GM18499 (cell line): Measurements from ENCODE around the gene MTREX.

Experiments used
- ATAC-seq: cut with Tn5 transposase; IDR thresholded peaks from one replicate; pipeline ENCODE4 v1.9.1; 2021; ENCODE audit warnings: moderate number of reproducible peaks; ENCODE audit not compliant: insufficient read depth, unreplicated experiment

The MTREX gene

DNA sequence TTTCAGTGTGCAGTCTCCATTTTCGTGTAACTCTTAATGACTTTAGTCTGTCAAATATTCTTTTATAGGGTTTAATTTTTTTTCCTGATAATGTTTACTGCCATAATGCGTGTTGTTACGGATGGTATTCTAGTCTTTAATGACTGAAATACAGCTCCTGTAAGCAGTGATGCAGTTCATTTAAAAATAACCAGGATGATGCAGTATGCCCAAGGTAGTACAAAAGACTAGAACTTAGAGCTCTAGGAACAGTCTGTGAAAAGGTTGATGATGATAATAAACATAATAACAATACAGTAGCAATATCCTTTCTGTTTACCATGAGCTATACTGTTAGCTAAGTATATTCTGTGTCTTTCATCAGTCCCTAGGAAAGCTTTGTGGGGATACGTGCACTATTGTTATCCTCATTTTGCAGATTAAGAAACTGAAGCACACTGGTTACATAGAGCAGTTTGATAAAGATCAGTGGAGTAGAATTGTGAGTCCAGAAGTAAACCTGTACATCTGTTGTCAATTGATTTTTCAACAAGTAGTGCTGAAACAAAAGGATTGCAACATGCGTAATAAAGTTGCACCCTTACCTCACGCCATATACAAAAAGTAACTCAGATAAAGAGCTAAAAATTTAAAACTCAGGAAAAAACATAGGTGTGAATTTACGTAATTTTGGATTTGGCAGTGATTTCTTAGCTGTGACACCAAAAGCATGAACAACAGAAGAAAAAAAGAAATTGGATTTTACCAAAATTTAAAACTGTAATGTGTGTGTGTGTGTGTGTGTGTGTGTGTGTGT lies 64.5 kb downstream of the MTREX start:
- no peak for ATAC-seq

- no peak for ATAC-seq
These were observed 70.0 kb downstream of the MTREX start for GRCh38 chr5:55377810-55378209.

DNA sequence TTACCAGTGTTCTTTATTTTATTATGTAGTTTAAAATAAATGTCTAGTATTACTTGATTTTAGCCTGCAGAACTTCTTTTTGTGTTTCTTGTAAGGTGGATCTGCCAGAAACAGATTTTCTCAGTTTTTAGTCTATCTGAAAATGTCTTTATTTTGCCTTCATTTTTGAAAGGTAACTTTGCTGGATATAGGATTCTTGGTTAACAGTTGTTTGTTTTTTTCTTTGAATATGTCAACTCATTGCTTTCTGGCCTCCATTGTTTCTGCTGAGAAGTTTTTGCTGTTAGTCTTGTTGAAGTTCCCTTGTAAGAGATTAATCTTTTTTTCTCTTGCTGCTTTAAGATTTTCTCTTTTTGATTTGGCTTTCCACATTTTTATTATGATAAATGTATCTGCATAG lies 75.5 kb downstream of the MTREX start:
- no peak for ATAC-seq

- no peak for ATAC-seq
These were observed 76.3 kb downstream of the MTREX start for GRCh38 chr5:55384072-55384471.

DNA sequence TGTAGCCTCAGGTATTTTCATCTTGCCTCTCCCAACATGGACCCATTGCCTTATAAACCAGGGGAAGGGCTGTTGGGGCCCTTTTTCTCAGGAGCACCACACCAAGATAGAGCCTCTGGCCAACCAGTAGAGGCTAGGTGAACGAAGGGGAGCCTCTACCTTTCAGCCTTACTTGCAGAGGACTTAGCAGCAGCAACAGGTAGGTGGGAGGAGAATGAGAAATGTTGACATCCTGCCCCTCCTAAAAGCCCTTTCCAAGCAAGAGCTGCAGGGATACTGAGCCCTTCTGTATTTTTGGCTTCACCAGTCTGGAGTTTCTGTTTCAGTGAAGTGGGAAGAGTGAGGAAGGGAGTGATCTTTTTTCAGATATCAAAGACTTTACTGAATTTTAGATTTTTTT lies 77.4 kb downstream of the MTREX start:
- no peak for ATAC-seq

- no peak for ATAC-seq
These were observed 78.1 kb downstream of the MTREX start for GRCh38 chr5:55385846-55386245.

DNA sequence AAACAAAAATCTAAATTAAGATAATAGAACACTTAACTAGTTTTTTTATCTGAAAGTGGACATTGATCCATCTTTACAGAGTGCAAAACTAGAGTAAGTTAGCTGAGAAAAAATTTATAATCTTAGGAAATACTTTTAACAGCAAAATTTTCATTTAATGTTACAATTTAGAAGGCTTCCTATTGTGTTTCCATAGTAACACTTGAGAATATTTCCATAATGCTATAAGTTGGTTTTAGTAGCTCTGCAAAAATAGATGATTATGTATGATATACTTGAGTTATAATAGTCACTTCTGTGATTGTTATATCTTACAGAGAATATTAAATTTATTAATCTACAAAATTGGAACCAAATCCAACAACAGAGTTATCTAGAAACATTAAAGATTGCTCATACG lies 78.6 kb downstream of the MTREX start:
- no peak for ATAC-seq

- no peak for ATAC-seq
These were observed 80.1 kb downstream of the MTREX start for GRCh38 chr5:55387865-55388264.

DNA sequence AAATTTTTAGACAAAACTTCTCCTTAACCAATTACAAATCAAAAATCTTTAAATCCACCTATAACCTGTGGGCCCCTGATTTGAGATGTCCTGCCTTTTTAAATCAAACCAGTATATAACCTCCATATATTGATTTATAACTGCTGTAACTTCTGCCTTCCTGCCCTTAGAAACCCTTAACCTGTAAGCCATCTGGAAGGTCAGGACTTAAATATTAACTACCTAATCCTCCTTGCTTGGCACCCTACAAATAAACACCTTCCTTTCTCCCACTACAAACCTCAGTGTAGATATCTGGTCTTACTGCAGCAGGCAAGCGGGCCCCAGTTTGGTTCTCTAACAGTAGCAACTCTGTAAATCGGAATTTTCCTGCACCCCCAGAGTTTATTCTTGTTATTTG lies 83.9 kb downstream of the MTREX start:
- ATAC-seq: no peak

DNA sequence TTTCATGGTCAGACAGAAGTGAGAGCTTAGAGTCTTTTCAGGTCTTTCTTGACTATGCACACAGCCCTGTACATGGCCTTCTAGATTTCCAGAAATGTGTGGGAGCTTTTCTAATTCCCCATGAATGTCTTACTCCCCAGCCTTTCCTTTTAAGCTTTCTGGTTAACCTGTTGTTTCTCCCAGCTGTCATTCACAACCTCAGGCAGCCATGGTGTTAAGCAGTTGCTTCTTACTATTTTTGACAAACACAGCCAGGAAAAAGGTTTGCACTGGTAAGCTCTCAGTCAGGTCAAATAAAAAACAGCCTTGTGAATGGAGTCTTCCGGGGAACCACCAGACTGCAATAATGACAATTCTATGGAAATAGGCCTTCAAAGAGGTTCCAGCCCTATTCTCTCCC lies 84.9 kb downstream of the MTREX start:
- no peak for ATAC-seq

GRCh38 chr5:55393501-55394175 lies 85.8 kb downstream of the MTREX start:
- no peak for ATAC-seq

DNA sequence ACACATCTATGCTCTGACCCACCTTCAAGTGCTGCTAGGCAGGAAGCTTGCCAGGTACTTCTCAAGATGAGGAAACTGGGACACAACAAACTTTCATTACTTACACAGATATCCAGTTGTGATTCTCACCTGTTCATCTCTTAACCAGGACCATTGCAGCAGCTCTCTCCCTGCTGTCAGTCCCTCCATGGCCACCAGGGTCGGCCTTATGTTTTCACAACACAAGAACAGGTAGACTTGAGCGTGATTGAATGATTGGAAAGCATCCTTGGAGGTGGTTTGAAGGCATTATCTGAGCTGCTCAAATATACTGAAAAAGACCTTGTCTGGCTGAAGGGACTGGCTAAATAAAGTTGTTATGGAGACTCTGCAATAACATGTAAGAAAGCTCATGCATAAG lies 94.4 kb downstream of the MTREX start:
- no peak for ATAC-seq

DNA sequence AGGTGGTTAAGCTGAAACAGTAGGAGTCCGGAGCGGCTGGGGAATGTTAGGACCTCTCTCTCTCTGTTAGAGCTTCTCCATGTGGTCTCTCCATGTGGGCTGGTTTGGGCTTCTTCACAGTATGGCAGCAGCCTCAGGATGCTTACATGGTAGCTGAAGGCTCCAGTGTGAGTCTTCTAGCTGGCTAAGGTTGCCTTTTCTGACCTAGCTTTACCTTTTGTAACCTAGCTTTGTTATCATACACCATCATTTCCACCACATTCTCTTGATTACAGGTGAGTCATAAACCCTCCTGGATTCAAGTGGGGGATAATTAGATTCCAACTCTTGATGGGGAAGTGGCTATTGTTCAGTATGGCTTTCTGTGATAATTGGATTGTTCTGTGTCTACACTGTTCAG lies 98.5 kb downstream of the MTREX start:
- ATAC-seq: no peak

DNA sequence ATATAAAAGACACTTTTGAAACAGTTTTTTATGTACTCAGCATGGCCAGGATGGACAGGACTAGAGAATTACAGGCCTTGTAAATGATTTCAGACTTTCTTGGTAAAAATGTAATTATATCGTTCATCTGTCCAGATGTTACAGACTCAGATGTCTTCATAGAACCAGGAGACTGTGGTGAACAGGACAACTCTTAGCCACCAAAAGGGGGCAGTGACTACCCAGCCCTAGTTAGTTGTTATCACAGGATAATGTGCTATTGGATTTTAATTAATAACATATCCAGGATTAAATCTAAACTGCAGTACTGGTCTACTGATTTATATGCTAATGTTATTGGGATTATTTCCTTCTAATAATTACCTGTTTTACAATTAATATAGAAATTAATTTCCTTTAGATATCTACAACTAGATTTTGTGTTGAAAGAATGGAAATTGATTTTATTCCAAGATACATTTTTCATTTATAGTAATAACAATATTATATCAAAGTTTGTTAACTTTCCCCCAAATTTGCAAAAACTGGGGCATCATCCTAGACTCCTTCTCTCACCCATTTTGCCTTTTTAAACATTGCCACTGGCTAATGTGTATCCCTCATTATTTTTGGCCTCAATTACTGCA lies 99.4 kb downstream of the MTREX start:
- no peak for ATAC-seq

GRCh38 chr5:55407984-55408383 lies 100.2 kb downstream of the MTREX start:
- no peak for ATAC-seq

DNA sequence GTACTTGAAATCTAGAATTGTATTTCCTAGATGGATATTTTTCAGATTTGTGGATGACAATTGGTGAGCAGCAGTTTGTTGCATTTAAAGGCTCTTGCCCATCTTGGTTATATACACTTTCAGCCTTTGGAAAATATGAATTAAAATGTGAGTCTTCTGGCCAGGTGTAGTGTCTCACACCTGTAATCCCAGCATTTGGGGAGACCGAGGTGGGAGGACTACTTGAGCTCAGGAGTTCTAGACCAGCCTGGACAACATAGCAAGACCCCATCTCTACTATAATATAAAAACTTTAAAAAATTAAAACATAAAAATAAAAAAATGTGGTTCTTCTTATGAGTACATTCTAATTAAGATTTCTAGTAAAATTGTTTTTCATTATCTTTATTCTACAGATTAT lies 102.0 kb downstream of the MTREX start:
- no peak for ATAC-seq

GRCh38 chr5:55410845-55411244 lies 103.1 kb downstream of the MTREX start:
- ATAC-seq: no peak

- no peak for ATAC-seq
These were observed 104.1 kb downstream of the MTREX start for GRCh38 chr5:55411876-55412275.

- ATAC-seq: no peak
These were observed 105.9 kb downstream of the MTREX start for GRCh38 chr5:55413644-55414043.

DNA sequence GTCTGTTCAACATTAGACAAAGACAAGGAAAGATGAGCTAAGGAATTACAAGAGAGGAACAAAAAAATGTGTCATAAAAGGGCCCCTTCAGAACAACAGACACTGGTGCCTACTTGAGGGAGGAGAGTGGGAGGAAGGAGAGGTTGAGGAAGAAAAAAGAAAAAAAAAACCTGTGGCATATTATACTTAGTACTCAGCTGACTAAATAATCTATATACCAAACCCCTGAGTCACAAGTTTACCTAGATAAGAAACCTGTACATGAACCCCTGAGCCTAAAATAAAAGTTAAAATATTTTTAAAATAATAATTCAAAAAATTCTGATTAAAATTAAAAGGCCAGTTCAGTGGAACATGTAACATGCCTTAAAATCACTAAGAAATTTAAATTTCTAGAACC lies 107.3 kb downstream of the MTREX start:
- no peak for ATAC-seq

GRCh38 chr5:55416306-55416705 lies 108.5 kb downstream of the MTREX start:
- ATAC-seq: no peak
